ENCODE results near the gene ZNF346.

The ZNF346 gene

GRCh38 chr5:177081859-177082258 lies 59.4 kb downstream of the ZNF346 start:
- DNase-seq (ENCODE audit: low read depth) = no peak
- TF ChIP-seq, protein P1, sequence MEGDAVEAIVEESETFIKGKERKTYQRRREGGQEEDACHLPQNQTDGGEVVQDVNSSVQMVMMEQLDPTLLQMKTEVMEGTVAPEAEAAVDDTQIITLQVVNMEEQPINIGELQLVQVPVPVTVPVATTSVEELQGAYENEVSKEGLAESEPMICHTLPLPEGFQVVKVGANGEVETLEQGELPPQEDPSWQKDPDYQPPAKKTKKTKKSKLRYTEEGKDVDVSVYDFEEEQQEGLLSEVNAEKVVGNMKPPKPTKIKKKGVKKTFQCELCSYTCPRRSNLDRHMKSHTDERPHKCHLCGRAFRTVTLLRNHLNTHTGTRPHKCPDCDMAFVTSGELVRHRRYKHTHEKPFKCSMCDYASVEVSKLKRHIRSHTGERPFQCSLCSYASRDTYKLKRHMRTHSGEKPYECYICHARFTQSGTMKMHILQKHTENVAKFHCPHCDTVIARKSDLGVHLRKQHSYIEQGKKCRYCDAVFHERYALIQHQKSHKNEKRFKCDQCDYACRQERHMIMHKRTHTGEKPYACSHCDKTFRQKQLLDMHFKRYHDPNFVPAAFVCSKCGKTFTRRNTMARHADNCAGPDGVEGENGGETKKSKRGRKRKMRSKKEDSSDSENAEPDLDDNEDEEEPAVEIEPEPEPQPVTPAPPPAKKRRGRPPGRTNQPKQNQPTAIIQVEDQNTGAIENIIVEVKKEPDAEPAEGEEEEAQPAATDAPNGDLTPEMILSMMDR (conservative IDR thresholded peaks at IDR 0.05; ENCODE audit: low read depth, low read length) = no peak
- no peak overlapping the region for H3K4me3 ChIP-seq (ENCODE audit: low read depth, low read length)

DNA sequence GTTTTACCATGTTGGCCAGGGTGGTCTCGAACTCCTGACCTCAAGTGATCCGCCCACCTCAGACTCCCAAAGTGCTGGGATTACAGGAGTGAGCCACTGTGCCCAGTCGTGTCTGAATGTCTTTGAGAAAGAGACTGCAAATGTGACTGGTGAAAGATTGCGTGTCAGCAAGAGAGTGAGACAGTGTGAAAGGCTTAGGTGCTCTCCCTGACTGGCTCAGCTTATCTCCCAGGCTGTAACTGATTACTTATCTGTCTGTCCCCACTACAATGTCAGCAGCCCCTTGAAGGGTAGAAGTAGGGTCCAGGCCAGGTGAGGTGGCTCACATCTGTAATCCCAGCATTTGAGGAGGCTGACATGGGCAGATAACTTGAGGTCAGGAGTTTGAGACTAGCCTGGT lies 60.9 kb downstream of the ZNF346 start:
- TF ChIP-seq, protein P1 (conservative IDR thresholded peaks at IDR 0.05; ENCODE audit: low read depth, low read length) = no peak
- DNase-seq (ENCODE audit: low read depth) = no peak
- no peak overlapping the region for H3K4me3 ChIP-seq (ENCODE audit: low read depth, low read length)

DNA sequence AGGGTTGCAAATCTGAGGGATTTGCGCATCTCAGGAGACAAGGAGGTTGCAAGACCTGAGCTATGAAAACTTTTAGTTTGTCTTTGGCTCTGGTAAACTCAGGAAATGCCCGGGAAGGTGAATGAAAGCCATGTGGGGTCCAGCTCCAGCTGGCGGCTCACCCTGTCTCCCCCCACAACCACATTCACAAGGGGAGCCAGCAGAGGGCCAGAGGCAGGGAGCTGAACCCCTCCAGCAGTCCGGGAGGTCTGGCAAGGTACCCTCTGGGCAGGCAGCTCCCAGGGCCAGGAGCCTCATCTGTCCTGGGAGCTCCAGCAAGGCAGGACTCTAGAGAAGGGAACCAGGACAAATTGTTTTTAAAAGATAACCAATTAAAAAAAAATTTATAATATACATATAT lies 61.7 kb downstream of the ZNF346 start:
- no peak overlapping the region for H3K4me3 ChIP-seq (ENCODE audit: low read depth, low read length)
- TF ChIP-seq, protein P1 (conservative IDR thresholded peaks at IDR 0.05; ENCODE audit: low read depth, low read length) = no peak
- DNase-seq (ENCODE audit: low read depth) = no peak

DNA sequence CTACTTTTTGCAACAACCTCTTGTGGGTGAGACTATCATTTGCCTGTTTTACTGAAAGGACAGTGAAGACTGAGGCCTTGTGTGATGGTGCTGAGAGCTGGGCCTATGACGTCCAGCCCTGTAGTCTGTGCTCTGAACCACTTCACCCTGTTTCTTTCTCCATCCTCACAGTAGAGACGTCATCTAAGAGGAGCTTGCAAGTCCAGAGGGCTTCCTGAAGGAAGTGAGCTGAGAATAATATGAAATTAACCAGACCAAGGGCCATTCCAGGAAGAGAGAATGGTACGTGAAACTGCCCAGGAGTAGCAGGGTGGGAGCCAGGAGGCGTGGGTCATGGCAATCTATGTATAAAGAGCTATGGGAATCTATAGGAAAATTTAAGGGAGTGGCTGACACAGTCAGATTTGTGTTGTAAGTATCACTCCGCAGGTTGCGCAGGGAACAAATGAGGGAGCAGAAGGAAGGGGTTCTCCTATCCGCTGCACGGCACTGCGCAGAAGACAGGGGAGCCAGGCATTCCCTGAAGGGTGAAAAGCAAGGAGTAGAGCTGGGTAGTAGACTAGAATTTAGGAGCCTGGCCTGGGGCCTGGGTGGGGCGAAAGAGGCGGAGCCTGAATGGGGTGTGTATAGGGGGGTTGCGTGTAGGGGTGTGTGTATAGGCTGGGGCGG lies 63.6 kb downstream of the ZNF346 start:
- H3K4me3 ChIP-seq (ENCODE audit: low read depth, low read length) = no peak overlapping the region
- TF ChIP-seq, protein P1 (conservative IDR thresholded peaks at IDR 0.05; ENCODE audit: low read depth, low read length) = no peak
- no peak for DNase-seq (ENCODE audit: low read depth)

DNA sequence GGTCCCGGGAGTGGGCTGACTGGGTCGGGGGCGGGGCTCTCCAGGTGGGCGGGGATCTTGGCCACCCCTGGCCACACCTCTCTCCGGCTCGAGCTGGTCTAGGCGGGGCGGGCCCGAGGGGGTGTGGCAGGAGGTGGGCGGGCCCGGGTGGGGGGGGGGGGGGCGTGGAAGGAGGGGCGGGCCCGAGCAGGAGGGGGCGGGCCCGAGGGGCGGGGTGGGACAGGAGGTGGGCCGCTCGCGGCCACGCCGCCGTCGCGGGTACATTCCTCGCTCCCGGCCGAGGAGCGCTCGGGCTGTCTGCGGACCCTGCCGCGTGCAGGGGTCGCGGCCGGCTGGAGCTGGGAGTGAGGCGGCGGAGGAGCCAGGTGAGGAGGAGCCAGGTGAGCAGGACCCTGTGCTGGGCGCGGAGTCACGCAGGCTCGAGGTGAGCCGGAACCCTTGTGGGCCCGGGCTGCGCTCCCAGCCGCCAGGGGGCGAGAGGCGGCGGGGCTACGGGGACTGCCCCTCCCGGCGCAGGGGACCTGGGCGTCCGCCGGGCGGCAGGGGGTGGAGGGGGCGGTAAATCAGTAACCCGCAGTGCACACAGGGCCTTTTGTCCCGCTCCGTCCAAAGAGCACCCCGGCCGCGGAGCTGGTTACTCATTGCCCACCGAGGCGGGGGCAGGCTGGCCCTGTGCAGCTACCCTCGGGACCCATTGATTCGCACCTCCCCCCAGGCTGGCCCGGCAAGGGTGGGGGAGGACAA lies 64.3 kb downstream of the ZNF346 start, which contains the start of gene FGFR4:
TSS of gene FGFR4 (plus strand) at position 262 of the 744 bp plus-strand sequence. CDS start 2,688 bp downstream, outside the sequence.
- peak within 1 kb of the TSS; percentile 51 for H3K4me3 ChIP-seq (ENCODE audit: low read depth, low read length)
- TF ChIP-seq, protein P1 (conservative IDR thresholded peaks at IDR 0.05; ENCODE audit: low read depth, low read length) = peak; percentile 42
- DNase-seq (ENCODE audit: low read depth) = peak; percentile 67

DNA sequence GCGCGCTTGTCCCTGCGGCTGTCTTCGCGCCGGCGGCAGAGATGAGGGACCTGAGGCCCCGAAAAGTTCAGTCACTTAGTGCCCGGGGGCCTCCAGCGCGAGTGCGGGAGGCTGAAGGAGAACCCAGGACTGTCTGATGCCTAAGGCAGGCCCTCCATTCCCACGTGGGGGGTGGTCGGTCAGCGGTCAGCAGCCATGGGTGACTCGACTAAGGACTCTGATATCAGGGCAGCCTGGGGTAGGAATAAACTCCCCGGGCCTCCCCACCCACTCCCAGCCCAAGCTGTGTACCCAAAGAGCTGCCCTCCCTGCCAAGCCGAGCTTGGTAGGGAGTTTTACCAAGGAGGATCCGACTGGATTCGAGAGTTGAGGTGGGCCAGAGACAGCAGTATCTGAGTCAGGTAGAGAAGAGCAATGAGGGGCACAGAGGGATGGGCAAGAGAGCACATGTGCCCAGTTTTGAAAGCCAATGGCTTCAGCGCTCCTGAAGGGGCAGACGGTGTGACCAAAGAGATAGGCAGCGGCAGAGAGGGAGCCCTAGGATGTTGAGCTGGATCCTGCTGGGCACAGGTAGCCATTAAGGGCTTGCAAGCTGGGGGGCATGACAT lies 65.0 kb downstream of the ZNF346 start:
- peak overlapping the region; percentile 51 for H3K4me3 ChIP-seq (ENCODE audit: low read depth, low read length)
- TF ChIP-seq, protein P1 (conservative IDR thresholded peaks at IDR 0.05; ENCODE audit: low read depth, low read length) = no peak
- DNase-seq (ENCODE audit: low read depth) = no peak
